HT1080 (cell line): ENCODE measurements around the gene POLR1G. TPM values are rescaled to one million over a fixed set of nuclear protein-coding genes. Genes with fewer than 3 reads are reported as not detected.

Experiments
- DNase-seq: peaks from one replicate; pipeline ENCODE4 v3.0.0-alpha.2; 2015; ENCODE audit warnings: low read depth
- small RNA-seq: library from RNA; depleted of rRNA; stranded (forward); fragments of <200 nt; gene quantifications from one replicate; pipeline ENCODE3, GENCODE V24; 2014
- total RNA-seq: library from RNA; depleted of rRNA; stranded (reverse); fragments of >200 nt; shearing (Covaris generic); gene quantifications from 2 replicates; pipeline ENCODE4 v1.2.3, GENCODE V29; 2014; rRNA removed

POLR1G gene
- total RNA-seq, 1 experiment from 2014 or later, result 54.6 TPM

- DNase-seq, result no peak
Measured at GRCh38 chr19:45444318-45445041, 38.0 kb downstream of the POLR1G start.

DNA sequence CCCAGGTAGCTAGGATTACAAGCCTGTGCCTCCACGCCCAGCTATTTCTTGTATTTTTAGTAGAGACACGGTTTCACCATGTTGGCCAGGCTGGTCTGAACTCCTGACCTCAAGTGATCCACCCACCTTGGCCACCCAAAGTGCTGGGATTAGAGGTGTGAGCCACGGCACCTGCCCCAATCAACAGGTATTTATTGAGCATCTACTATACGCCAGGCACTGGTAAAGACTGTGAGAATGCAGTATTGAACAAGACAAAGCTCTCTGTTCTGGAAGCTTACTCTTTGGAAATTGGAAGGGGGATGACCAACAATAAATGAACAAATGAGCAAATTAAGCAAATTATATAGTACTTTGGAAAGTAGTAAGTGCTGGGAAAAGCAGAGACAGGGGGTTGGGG is 38.7 kb downstream of the POLR1G start:
- DNase-seq, result no peak

GRCh38 chr19:45446295-45446694 is 39.9 kb downstream of the POLR1G start:
- peak; percentile 50 for DNase-seq

DNA sequence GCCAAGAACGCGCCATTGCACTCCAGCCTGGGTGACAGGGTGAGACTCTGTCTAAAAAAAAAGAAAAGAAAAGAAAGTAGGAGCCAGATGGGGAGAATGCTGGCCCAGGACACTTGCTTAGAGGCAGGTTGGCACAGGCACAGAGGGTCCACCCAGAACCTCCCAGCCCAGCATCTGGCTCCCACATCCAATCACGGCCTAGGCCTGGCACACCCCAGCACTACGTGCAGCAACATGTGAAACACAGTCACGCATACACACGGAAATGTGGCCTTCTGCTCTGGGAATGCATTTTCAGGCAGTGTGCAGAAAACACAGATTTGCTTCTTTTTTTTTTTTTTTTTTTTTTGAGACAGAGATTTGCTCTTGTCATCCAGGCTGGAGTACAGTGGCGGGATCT is 40.5 kb downstream of the POLR1G start:
- DNase-seq, result no peak

DNA sequence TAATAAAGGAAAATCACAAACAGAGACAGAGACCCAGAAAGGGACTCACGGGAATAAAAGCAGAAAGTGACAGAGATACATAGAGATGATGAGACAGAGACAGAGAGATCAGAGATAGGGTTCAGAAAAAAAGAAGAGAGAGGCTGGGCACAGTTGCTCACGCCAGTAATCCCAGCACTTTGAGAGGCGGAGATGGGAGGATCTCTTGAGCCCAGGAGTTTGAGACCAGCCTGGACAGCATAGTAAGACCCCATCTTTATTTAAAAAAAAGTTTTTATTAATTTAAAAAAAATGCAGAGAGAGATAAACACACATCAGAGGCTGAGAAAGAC is 41.9 kb downstream of the POLR1G start:
- DNase-seq, result no peak

- peak; percentile 37 for DNase-seq
Measured at GRCh38 chr19:45448887-45449299, 42.4 kb downstream of the POLR1G start.

DNA sequence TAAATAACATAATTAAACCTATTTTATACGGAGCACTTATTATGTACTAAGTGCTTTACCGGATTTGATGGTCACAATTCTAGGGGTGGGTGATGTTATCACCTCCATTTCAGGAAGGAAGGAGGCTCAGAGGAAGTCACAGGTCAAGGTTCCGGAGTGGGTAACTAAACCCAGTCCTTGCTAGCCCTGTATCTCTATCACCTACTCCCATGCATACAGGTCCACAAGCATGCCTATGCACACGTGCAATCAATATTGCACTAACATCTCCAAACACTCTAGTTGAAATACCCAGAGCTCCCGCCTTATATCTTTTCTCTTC is 43.5 kb downstream of the POLR1G start:
- DNase-seq, result no peak

DNA sequence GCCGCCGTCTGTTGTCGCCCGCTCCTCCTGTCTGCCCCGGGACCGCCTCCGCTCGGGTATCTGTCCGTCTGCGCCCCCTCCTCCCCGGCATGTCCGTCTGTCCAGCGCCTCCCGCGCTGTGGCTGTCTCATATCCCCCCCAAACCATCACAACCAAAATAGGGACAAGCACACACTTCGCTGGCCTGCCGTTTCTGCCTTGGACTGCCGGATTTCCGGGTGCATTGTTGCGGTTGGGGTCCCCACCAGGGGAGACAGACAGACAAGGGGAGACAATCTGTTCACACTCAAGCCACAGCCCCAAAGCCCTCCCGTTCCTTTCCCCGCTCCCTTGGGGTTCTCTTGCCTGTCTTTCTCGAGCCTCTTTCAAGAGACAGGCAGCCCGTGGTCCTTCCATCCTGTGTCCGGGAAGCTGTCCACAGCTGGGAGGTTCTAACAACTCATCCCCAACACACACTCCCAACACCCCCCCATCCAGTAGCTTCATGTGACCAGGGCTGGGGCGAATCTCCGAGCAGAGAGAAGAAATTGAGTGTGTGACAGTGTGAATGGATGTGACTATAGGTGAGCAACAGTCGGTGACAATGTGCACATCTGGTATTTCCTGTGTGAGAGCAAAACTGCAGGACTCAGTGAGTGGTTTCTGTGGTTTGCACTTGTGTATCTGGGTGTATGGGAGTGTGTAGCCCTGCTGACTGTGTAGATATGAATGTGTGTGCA is 44.8 kb downstream of the POLR1G start:
- DNase-seq, result peak; percentile 58

DNA sequence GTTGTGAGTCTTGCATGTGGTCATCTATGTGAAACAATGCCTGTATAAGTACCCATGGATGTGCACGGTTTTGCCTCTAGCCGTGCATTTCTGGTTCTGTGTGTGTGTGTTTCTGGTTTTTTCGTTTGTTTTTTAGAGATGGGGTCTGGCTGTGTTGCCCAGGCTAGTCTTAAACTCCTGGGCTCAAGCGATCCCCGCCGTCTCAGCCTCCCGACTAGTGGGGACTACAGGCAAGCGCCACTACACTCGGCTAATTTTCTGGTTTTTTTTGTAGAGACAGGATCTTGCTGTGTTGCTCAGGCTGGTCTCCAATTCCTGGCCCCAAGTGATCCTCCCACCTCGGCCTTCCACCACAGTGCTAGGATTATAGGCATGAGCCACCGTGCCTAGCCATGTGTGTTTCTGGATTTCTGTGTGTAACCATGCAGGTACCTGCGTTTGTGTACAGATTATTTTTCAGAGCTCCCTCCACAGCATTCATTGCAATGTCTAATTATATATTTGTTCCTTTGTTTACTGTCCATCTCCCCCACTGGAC is 45.5 kb downstream of the POLR1G start:
- no peak for DNase-seq

GRCh38 chr19:45455707-45456499 is 49.5 kb downstream of the POLR1G start:
- peak; percentile 100 for DNase-seq

GRCh38 chr19:45456500-45456815 is 50.0 kb downstream of the POLR1G start:
- no peak for DNase-seq

DNA sequence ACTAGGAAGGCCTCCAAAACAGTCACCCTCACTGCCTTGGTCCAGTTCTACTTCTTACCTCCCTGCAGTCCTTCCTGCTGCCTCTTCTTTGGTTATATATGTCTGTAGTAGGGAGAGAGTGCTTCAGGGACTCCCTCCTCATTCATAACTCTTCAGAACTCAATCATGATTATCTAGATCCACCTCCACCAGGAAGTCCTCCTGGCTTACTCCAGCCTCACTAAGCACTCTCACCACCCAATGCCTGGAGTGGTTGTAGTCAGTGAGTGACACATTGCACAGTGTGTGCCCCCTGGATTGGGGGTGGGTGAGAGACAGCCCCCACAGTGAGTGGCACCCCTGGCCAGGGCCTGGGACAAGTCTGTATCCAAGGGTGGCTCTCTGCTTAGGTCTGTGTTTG is 51.3 kb downstream of the POLR1G start:
- no peak for DNase-seq

Small RNAs within 50 kb of the gene (small RNA-seq; reads per million reads assigned to genes)
- gene MIR6088, result not detected

Other genes starting within 250 kb of the POLR1G start
- gene NKPD1, start 245.7 kb upstream of the POLR1G start, total RNA-seq, result not detected in 2 replicates
- gene TRAPPC6A, start 228.4 kb upstream of the POLR1G start, total RNA-seq, result 0.98 and 1.5 TPM in 2 replicates
- 1.5 and 5.0 TPM in 2 replicates for gene BLOC1S3, start 227.9 kb upstream of the POLR1G start, total RNA-seq
- gene EXOC3L2, start 161.2 kb upstream of the POLR1G start, total RNA-seq, result 0.56 and 0.84 TPM in 2 replicates
- 5.3 and 9.2 TPM in 2 replicates for gene MARK4, start 155.4 kb upstream of the POLR1G start, total RNA-seq
- gene CKM, start 83.8 kb upstream of the POLR1G start, total RNA-seq, result not detected in 2 replicates
- 0.11 TPM in 1 of 2 replicates, not detected in the other for gene KLC3, start 65.9 kb upstream of the POLR1G start, total RNA-seq
- gene ERCC2, start 36.1 kb upstream of the POLR1G start, total RNA-seq, result 20.0 and 23.9 TPM in 2 replicates
- gene PPP1R13L, start 1.6 kb upstream of the POLR1G start, total RNA-seq, result 18.9 and 34.3 TPM in 2 replicates
- 125 and 137 TPM in 2 replicates for gene ERCC1, start 17.3 kb downstream of the POLR1G start, total RNA-seq
- gene FOSB, start 61.4 kb downstream of the POLR1G start, total RNA-seq, result 0.30 and 0.53 TPM in 2 replicates
- 12.9 and 13.7 TPM in 2 replicates for gene RTN2, start 90.4 kb downstream of the POLR1G start, total RNA-seq
- 0.34 and 2.9 TPM in 2 replicates for gene PPM1N, start 91.8 kb downstream of the POLR1G start, total RNA-seq
- gene VASP, start 100.8 kb downstream of the POLR1G start, total RNA-seq, result 248 and 269 TPM in 2 replicates
- 12.4 and 14.3 TPM in 2 replicates for gene OPA3, start 178.2 kb downstream of the POLR1G start, total RNA-seq
- gene GPR4, start 195.6 kb downstream of the POLR1G start, total RNA-seq, result 0.03 and 0.10 TPM in 2 replicates
- 18.8 and 28.4 TPM in 2 replicates for gene EML2, start 232.8 kb downstream of the POLR1G start, total RNA-seq